ENCODE measurements around the gene PIWIL4.

Gene PIWIL4

GRCh38 chr11:94629741-94630140 is 62.6 kb downstream of the PIWIL4 start:
- Histone ChIP-seq H3K4me3 (ENCODE audit: low read length) (no peak overlapping the region), H3K27me3 (replicated peaks; ENCODE audit: insufficient read depth, low read length) (no peaks in the 10 kb centered on the region), H3K4me1 (ENCODE audit: low read length) (no peaks in the 10 kb centered on the region), H2AFZ (ENCODE audit: low read length) (no peak overlapping the region), H3K9me2 (replicated peaks; ENCODE audit: insufficient read depth, low read length) (no peaks in the 10 kb centered on the region), H4K20me1 (ENCODE audit: insufficient read depth, low read length) (no peaks in the 10 kb centered on the region), H3K79me2 (ENCODE audit: low read length) (no peaks in the 10 kb centered on the region), H3K9ac (ENCODE audit: low read length) (no peak overlapping the region), H3F3A (ENCODE audit: insufficient read depth, low read length) (no peaks in the 10 kb centered on the region), H3K36me3 (replicated peaks; ENCODE audit: insufficient read depth, low read length) (no peaks in the 10 kb centered on the region), H3K27ac (ENCODE audit: low read length) (no peak overlapping the region), H3K4me2 (ENCODE audit: low read depth, low read length) (no peak overlapping the region), H3K9me3 (replicated peaks; ENCODE audit: insufficient read depth, low read length) (no peaks in the 10 kb centered on the region)
- no peak for DNase-seq
- TF ChIP-seq CTCF (IDR thresholded peaks at IDR 0.05; ENCODE audit: low read length) = no peak

GRCh38 chr11:94630221-94630620 is 63.1 kb downstream of the PIWIL4 start:
- Histone ChIP-seq H3K9ac (ENCODE audit: low read length) (no peak overlapping the region), H3K9me2 (replicated peaks; ENCODE audit: insufficient read depth, low read length) (no peaks in the 10 kb centered on the region), H3F3A (ENCODE audit: insufficient read depth, low read length) (no peaks in the 10 kb centered on the region), H2AFZ (ENCODE audit: low read length) (no peak overlapping the region), H3K36me3 (replicated peaks; ENCODE audit: insufficient read depth, low read length) (no peaks in the 10 kb centered on the region), H3K4me2 (ENCODE audit: low read depth, low read length) (no peak overlapping the region), H4K20me1 (ENCODE audit: insufficient read depth, low read length) (no peaks in the 10 kb centered on the region), H3K9me3 (replicated peaks; ENCODE audit: insufficient read depth, low read length) (no peaks in the 10 kb centered on the region), H3K27me3 (replicated peaks; ENCODE audit: insufficient read depth, low read length) (no peaks in the 10 kb centered on the region), H3K27ac (ENCODE audit: low read length) (no peak overlapping the region), H3K79me2 (ENCODE audit: low read length) (no peaks in the 10 kb centered on the region), H3K4me1 (ENCODE audit: low read length) (no peaks in the 10 kb centered on the region), H3K4me3 (ENCODE audit: low read length) (no peak overlapping the region)
- no peak for DNase-seq
- no peak for TF ChIP-seq EZH2phosphoT487 (IDR thresholded peaks at IDR 0.05; ENCODE audit: low read length)
- TF ChIP-seq EZH2 (optimal IDR thresholded peaks at IDR 0.05; ENCODE audit: low read depth, low read length) = no peak
- TF ChIP-seq CTCF (IDR thresholded peaks at IDR 0.05; ENCODE audit: low read length) = no peak

- Histone ChIP-seq H4K20me1 (ENCODE audit: insufficient read depth, low read length) (no peaks in the 10 kb centered on the region), H3F3A (ENCODE audit: insufficient read depth, low read length) (no peaks in the 10 kb centered on the region), H3K4me3 (ENCODE audit: low read length) (no peak overlapping the region), H3K9me3 (replicated peaks; ENCODE audit: insufficient read depth, low read length) (no peaks in the 10 kb centered on the region), H3K27ac (ENCODE audit: low read length) (no peak overlapping the region), H3K4me2 (ENCODE audit: low read depth, low read length) (no peak overlapping the region), H3K9ac (ENCODE audit: low read length) (no peak overlapping the region), H3K36me3 (replicated peaks; ENCODE audit: insufficient read depth, low read length) (no peaks in the 10 kb centered on the region), H3K79me2 (ENCODE audit: low read length) (no peaks in the 10 kb centered on the region), H3K4me1 (ENCODE audit: low read length) (no peaks in the 10 kb centered on the region), H2AFZ (ENCODE audit: low read length) (no peak overlapping the region), H3K27me3 (replicated peaks; ENCODE audit: insufficient read depth, low read length) (no peaks in the 10 kb centered on the region), H3K9me2 (replicated peaks; ENCODE audit: insufficient read depth, low read length) (no peaks in the 10 kb centered on the region)
- no peak for TF ChIP-seq EZH2 (optimal IDR thresholded peaks at IDR 0.05; ENCODE audit: low read depth, low read length)
- TF ChIP-seq CTCF (IDR thresholded peaks at IDR 0.05; ENCODE audit: low read length) = no peak
- TF ChIP-seq EZH2phosphoT487 (IDR thresholded peaks at IDR 0.05; ENCODE audit: low read length) = no peak
- DNase-seq = no peak
These were observed 65.2 kb downstream of the PIWIL4 start for GRCh38 chr11:94632356-94632755.

All from MM.1S (cell line).